T-cell (primary cell): Measurements from ENCODE around the gene NCLN. TPM values are rescaled to one million over a fixed set of nuclear protein-coding genes. Genes with fewer than 3 reads are reported as not detected.
"Not testable (repeated sequence)": the region's sequence is repeated elsewhere in the genome, so short reads cannot be mapped to it uniquely, and the experiment has no call there.

Experiments used
- ATAC-seq, 4 experiments: fragments of 200-7000 bp in 3 of 4; fragments of 150-1000 bp in 1 of 4; cut with Tn5 transposase; replicated peaks in 1 of 4; 1 replicate in 3 of 4; 2 replicates in 1 of 4; pipeline ENCODE4 v1.10.0; 2021; ENCODE audit warnings: moderate library complexity in 3 of 4, mild to moderate bottlenecking in 2 of 4, moderate number of reproducible peaks in 1 of 4
- CTCF ChIA-PET, 2 donors: fragments of 300-600 bp; sonication (Branson Sonifier 250); formaldehyde crosslinking; loops; one replicate each; lab custom pipeline; 2022; ENCODE audit warnings: antibody characterized with exemption in 2 of 2; lab: Charles Lee
- POLR2A ChIA-PET, 2 donors: fragments of 300-600 bp; sonication (Branson Sonifier 250); formaldehyde crosslinking; loops; one replicate each; lab custom pipeline; 2022; ENCODE audit warnings: antibody characterized with exemption in 2 of 2; lab: Charles Lee
- DNase-seq, 35 experiments: peaks; one replicate each; pipeline versions ENCODE4 v3.0.0 to v3.0.0-alpha.2; 2013 to 2023
- H3K27ac ChIP-seq: one replicate; pipeline ENCODE4 v1.5.1; 2013; ENCODE audit warnings: low read length
- H3K27me3 ChIP-seq, 2 experiments: replicated peaks in 1 of 2; 1 replicate in 1 of 2; 2 replicates in 1 of 2; pipeline versions ENCODE4 v1.6.1 to v1.7.0; 2013; ENCODE audit warnings: low read length in 1 of 2, mixed read lengths in 1 of 2; ENCODE audit not compliant: control insufficient read depth in 2 of 2, insufficient read depth in 2 of 2; ENCODE audit errors: extremely low read depth in 1 of 2
- H3K36me3 ChIP-seq, 2 donors: 1 replicate in 1 of 2; 2 replicates in 1 of 2; pipeline versions ENCODE4 v1.6.1 to v1.7.0; 2013; ENCODE audit warnings: low read length in 1 of 2; ENCODE audit not compliant: control insufficient read depth in 2 of 2, insufficient read depth in 1 of 2; ENCODE audit errors: extremely low read depth in 1 of 2
- H3K4me1 ChIP-seq, 2 experiments: 1 replicate in 1 of 2; 2 replicates in 1 of 2; pipeline versions ENCODE4 v1.6.1 to v1.7.0; 2013; ENCODE audit warnings: low read length in 2 of 2, mixed read lengths in 1 of 2; ENCODE audit not compliant: insufficient read depth in 2 of 2, control insufficient read depth in 1 of 2; ENCODE audit errors: extremely low read depth in 1 of 2
- H3K4me3 ChIP-seq, 2 donors: 1 replicate in 1 of 2; 2 replicates in 1 of 2; pipeline versions ENCODE4 v1.5.1 to v1.7.0; 2013; ENCODE audit warnings: mild to moderate bottlenecking in 2 of 2, low read length in 1 of 2, moderate library complexity in 1 of 2; ENCODE audit not compliant: control insufficient read depth in 1 of 2; ENCODE audit errors: extremely low read depth in 1 of 2
- H3K9me3 ChIP-seq: 2 replicates; pipeline ENCODE4 v1.7.0; 2013
- H3K27ac Mint-ChIP-seq, 2 donors: one replicate each; pipeline ENCODE4 v1.8.0; 2020 to 2021; ENCODE audit warnings: mild to moderate bottlenecking in 2 of 2, mixed read lengths in 2 of 2
- H3K27me3 Mint-ChIP-seq, 2 donors: one replicate each; pipeline ENCODE4 v1.8.0; 2021 to 2022; ENCODE audit warnings: mixed read lengths in 2 of 2
- H3K36me3 Mint-ChIP-seq: one replicate; pipeline ENCODE4 v1.8.0; 2021; ENCODE audit warnings: mixed read lengths
- H3K4me1 Mint-ChIP-seq, 3 donors: one replicate each; pipeline ENCODE4 v1.8.0; 2020 to 2022; ENCODE audit warnings: mixed read lengths in 3 of 3, mild to moderate bottlenecking in 1 of 3
- H3K4me3 Mint-ChIP-seq, 3 donors: one replicate each; pipeline ENCODE4 v1.8.0; 2020 to 2022; ENCODE audit warnings: mild to moderate bottlenecking in 3 of 3, mixed read lengths in 3 of 3, moderate library complexity in 3 of 3
- H3K9me3 Mint-ChIP-seq, 3 donors: one replicate each; pipeline ENCODE4 v1.8.0; 2020 to 2022; ENCODE audit warnings: mixed read lengths in 3 of 3
- WGBS: methylation state at CpG from one replicate; pipeline ENCODE4 v1.1.5; 2013; ENCODE audit warnings: missing lambda C conversion rate; ENCODE audit not compliant: insufficient coverage; 5-methylcytosine and 5-hydroxymethylcytosine counted together
- total RNA-seq, 35 experiments: library from RNA in 6 of 35; stranded (reverse) in 6 of 35; fragments of 120-200 nt in 1 of 35; gene quantifications; one replicate each; pipeline versions ENCODE4 v1.2.1 to v1.2.4 and lab custom pipeline; 2013 to 2026

Gene NCLN
- total RNA-seq, 5 donors from 2014 or later (not counting 1 experiment from before 2014, with no cell fraction given) = 47.2 to 69.5 (median 61.0) TPM

- 95% methylated on average over 3 of the region's 5 CpGs for WGBS
- Histone ChIP-seq H3K4me3 (no peak overlapping the region), H3K27me3 (peaks cover 0 to 8% of the 10 kb centered on the region in 2 experiments), H3K36me3 (peaks cover 0 to 4% of the 10 kb centered on the region in 2 donors), H3K27ac (no peak overlapping the region), H3K9me3 (no peaks in the 10 kb centered on the region), H3K4me1 (no peaks in the 10 kb centered on the region)
- ChIA-PET CTCF (no interaction called here), POLR2A (no interaction called here)
- Mint-ChIP-seq H3K9me3 (no peaks in the 10 kb centered on the region), H3K4me1 (no peaks in the 10 kb centered on the region), H3K36me3 (no peaks in the 10 kb centered on the region), H3K27ac (no peak overlapping the region), H3K4me3 (no peak overlapping the region), H3K27me3 (no peaks in the 10 kb centered on the region)
- DNase-seq (no peak), ATAC-seq (no peak)
These were observed 31.1 kb downstream of the NCLN start for GRCh38 chr19:3216874-3217273.

GRCh38 chr19:3220576-3220975, 34.8 kb downstream of the NCLN start:
- Mint-ChIP-seq H3K4me1 (no peaks in the 10 kb centered on the region), H3K27ac (no peak overlapping the region), H3K36me3 (no peaks in the 10 kb centered on the region), H3K27me3 (peaks cover 0 to 6% of the 10 kb centered on the region in 2 donors), H3K4me3 (no peak overlapping the region), H3K9me3 (no peaks in the 10 kb centered on the region)
- Histone ChIP-seq H3K4me1 (peaks cover 2 to 5% of the 10 kb centered on the region in 2 experiments), H3K4me3 (no peak overlapping the region), H3K27me3 (peaks cover 0 to 33% of the 10 kb centered on the region in 2 experiments), H3K9me3 (no peaks in the 10 kb centered on the region), H3K36me3 (peaks cover 0 to 4% of the 10 kb centered on the region in 2 donors), H3K27ac (no peak overlapping the region)
- no peak for ATAC-seq
- ChIA-PET POLR2A (no interaction called here), CTCF (interaction anchor here in 1 of 2 donors (0.6 kb wide), 1 partner anchor 767 kb away, joined by 5 read pairs; no protein-coding TSS in a partner anchor)
- 76% methylated on average over 12 of the region's 12 CpGs for WGBS
- no peak for DNase-seq

GRCh38 chr19:3221576-3221975, 35.8 kb downstream of the NCLN start:
- H3K36me3 Mint-ChIP-seq, H3K27ac ChIP-seq, DNase-seq, H3K4me1 ChIP-seq, H3K4me3 Mint-ChIP-seq, H3K4me3 ChIP-seq, H3K4me1 Mint-ChIP-seq, POLR2A ChIA-PET, H3K9me3 Mint-ChIP-seq, H3K36me3 ChIP-seq, H3K27ac Mint-ChIP-seq, ATAC-seq, H3K9me3 ChIP-seq: not testable (repeated sequence)
- 74% methylated on average over 3 of the region's 5 CpGs for WGBS
- peaks cover 0 to 43% of the 10 kb centered on the region in 2 experiments for H3K27me3 ChIP-seq
- peaks cover 0 to 13% of the 10 kb centered on the region in 2 donors for H3K27me3 Mint-ChIP-seq
- CTCF ChIA-PET = interaction anchor here in 1 of 2 donors (0.6 kb wide), 1 partner anchor 469 kb away, joined by 3 read pairs; no protein-coding TSS in a partner anchor

GRCh38 chr19:3222709-3223108, 37.0 kb downstream of the NCLN start:
- Histone ChIP-seq H3K4me1 (peaks cover 2 to 7% of the 10 kb centered on the region in 2 experiments), H3K27me3 (peaks cover 0 to 53% of the 10 kb centered on the region in 2 experiments), H3K9me3 (no peaks in the 10 kb centered on the region), H3K4me3 (no peak overlapping the region), H3K36me3 (no peaks in the 10 kb centered on the region), H3K27ac (no peak overlapping the region)
- H3K36me3 Mint-ChIP-seq = no peaks in the 10 kb centered on the region
- no peaks in the 10 kb centered on the region for H3K4me1 Mint-ChIP-seq
- POLR2A ChIA-PET = interaction anchor here in 1 of 2 donors (0.7 kb wide), 1 partner anchor 1594 kb away, joined by 19 read pairs; no protein-coding TSS in a partner anchor
- 100% methylated on average over 5 of the region's 5 CpGs for WGBS
- ATAC-seq (no peak), DNase-seq (no peak)
- CTCF ChIA-PET = interaction anchor here in 1 of 2 donors (0.7 kb wide), 1 partner anchor 1415 kb away, joined by 5 read pairs; no protein-coding TSS in a partner anchor
- H3K4me3 Mint-ChIP-seq = no peak overlapping the region
- H3K9me3 Mint-ChIP-seq = no peaks in the 10 kb centered on the region
- no peak overlapping the region for H3K27ac Mint-ChIP-seq
- H3K27me3 Mint-ChIP-seq = peaks cover 4 to 25% of the 10 kb centered on the region in 2 donors

GRCh38 chr19:3224346-3225168, 38.8 kb downstream of the NCLN start, which contains the start of gene CELF5:
CELF5 (plus strand) TSS chr19:3224661; CDS start chr19:3224740, 79 bp downstream.
- no peaks in the 10 kb centered on the region for H3K9me3 ChIP-seq
- H3K27ac ChIP-seq = no peak within 1 kb of the TSS
- peaks cover 0 to 69% of the 10 kb centered on the region in 2 experiments for H3K27me3 ChIP-seq
- ChIA-PET CTCF (interaction anchor here in 1 of 2 donors (0.6 kb wide), 1 partner anchor 604 kb away, joined by 5 read pairs; no protein-coding TSS in a partner anchor), POLR2A (no interaction called here)
- WGBS = under 1% methylated on average over 86 of the region's 94 CpGs
- no peaks in the 10 kb centered on the region for H3K4me1 Mint-ChIP-seq
- H3K4me1 ChIP-seq = peaks cover 2 to 7% of the 10 kb centered on the region in 2 experiments
- no peaks in the 10 kb centered on the region for H3K36me3 ChIP-seq
- H3K4me3 ChIP-seq = peak within 1 kb of the TSS; percentile 12 to 51
- peaks cover 8 to 34% of the 10 kb centered on the region in 2 donors for H3K27me3 Mint-ChIP-seq
- H3K9me3 Mint-ChIP-seq = no peaks in the 10 kb centered on the region
- ATAC-seq (peak; percentile 77 to 89 (median 86)), DNase-seq (peak in 34 of 35 experiments; percentile 9 to 79 (median 48))
- H3K27ac Mint-ChIP-seq = no peak within 1 kb of the TSS
- peak within 1 kb of the TSS in 2 of 3 donors; percentile 17 to 32 for H3K4me3 Mint-ChIP-seq
- H3K36me3 Mint-ChIP-seq = no peaks in the 10 kb centered on the region

GRCh38 chr19:3225169-3225485, 39.4 kb downstream of the NCLN start:
- 5% methylated on average over 4 of the region's 9 CpGs for WGBS
- POLR2A ChIA-PET = no interaction called here
- Histone ChIP-seq H3K9me3 (no peaks in the 10 kb centered on the region), H3K27ac (no peak overlapping the region), H3K27me3 (peaks cover 0 to 71% of the 10 kb centered on the region in 2 experiments), H3K4me3 (no peak overlapping the region), H3K36me3 (no peaks in the 10 kb centered on the region), H3K4me1 (peaks cover 2 to 7% of the 10 kb centered on the region in 2 experiments)
- H3K27ac Mint-ChIP-seq = no peak overlapping the region
- H3K27me3 Mint-ChIP-seq = peaks cover 8 to 36% of the 10 kb centered on the region in 2 donors
- DNase-seq (no peak), ATAC-seq (no peak)
- no peaks in the 10 kb centered on the region for H3K4me1 Mint-ChIP-seq
- CTCF ChIA-PET = no interaction called here
- H3K9me3 Mint-ChIP-seq = no peaks in the 10 kb centered on the region
- H3K4me3 Mint-ChIP-seq = peak overlapping the region in 1 of 3 donors; percentile 32
- H3K36me3 Mint-ChIP-seq = no peaks in the 10 kb centered on the region
